Measurements from ENCODE around the gene GABRR2.

The GABRR2 gene

DNA sequence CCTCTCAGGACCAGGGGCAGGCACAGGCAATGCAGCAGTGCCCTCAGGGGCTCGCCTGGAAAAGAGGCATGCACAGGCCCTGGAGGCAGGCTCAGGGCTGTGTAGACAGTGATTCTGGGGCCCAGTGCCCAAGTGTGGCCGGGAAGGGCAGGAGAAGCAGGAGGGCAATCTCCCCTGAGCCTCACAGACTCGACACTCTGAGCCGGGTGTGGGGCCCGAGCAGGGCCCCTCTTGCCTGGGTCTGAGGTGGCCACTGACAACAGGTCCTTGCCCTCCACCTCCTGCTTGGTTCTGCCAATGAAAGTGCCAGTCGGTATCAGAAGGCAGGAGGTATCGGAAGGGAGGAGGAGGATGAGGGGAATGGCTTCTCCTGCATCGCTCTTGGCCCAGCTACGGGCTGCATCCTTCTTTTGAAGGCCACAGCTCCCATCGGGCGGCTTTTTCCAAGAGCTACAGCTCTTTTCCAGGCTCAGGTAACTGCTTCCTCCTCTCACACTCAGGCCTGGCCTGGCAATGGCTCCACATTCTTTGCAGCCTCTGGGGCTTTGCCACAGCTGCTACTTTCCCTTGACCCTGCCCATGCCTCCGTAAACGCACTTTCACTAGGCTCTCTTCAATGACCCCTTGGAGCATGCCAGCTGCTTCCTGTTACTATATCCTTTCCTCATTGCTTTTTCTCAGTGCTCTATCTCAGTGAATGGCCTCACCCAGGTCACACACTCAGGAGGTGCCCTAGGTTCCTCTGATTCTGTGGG lies 24.5 kb downstream of the GABRR2 start:
- DNase-seq = no peak

DNA sequence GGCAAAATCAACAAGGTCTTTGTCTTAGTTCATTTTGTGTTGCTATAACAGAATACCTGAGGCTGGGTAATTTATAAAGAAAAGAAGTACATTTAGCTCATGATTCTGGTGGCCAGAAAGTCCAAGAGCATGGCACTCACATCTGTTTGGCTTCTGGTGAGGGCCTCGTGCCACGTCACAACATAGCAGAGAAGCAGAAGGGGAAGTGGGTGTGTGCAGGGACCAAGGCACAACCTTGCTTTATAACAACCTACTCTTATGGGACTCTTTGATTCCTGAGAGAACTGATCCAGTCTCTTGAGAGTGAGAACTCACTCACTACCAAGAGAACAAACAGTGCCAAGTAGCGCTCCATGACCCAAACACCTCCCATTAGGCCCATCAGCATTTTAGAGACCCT lies 25.4 kb downstream of the GABRR2 start:
- DNase-seq = no peak

DNA sequence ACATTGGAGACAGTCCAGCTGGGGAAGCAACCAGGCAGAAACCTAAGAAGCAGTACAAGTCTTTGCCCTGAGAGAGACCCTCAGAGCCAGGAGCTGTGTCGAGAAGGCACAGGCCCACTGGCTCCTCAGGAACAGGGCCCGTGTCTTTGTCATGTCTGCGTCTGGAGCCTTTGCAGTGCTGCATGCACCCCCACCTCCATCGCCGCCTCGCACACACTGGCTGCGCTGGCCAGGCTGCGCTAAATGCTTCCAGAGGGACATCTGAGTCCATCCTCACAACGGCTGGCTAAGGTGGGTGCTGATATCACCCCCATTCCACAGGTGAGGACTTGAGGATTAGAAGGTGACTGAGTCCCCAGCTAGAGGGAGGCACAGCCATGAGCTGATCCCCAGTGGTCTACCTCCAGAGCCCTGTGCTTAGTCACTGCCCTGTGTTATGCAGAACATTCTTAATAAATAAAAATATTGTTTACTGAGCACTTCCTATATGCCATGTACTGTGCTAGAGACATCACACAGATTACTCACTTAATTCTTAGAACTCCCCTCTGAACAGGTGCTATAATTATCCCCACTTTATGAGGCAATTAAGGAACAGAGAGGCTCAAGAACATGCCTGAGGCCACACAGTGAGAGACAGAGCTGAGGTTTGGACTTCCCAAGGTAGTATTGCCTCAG lies 27.6 kb downstream of the GABRR2 start:
- DNase-seq = no peak

DNA sequence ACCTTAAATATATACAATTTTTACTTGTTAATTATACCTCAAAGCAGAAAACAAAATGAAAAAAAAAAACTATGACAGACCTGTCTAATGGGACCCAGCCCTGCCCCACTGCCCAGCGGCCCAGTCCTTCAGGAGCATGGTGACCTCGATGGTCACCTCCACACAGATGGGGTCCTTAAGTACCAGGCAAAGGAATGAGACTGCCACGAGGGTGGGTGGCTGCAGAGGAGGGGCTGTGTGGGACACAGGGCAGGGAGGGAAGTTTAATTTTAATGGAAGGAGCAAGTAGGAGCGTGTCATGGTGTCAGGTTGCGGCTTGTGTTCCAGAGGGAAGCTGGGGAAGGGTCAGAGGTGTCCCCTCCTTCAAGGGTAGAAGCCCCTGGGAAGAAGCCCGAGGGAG lies 28.6 kb downstream of the GABRR2 start:
- DNase-seq = no peak

DNA sequence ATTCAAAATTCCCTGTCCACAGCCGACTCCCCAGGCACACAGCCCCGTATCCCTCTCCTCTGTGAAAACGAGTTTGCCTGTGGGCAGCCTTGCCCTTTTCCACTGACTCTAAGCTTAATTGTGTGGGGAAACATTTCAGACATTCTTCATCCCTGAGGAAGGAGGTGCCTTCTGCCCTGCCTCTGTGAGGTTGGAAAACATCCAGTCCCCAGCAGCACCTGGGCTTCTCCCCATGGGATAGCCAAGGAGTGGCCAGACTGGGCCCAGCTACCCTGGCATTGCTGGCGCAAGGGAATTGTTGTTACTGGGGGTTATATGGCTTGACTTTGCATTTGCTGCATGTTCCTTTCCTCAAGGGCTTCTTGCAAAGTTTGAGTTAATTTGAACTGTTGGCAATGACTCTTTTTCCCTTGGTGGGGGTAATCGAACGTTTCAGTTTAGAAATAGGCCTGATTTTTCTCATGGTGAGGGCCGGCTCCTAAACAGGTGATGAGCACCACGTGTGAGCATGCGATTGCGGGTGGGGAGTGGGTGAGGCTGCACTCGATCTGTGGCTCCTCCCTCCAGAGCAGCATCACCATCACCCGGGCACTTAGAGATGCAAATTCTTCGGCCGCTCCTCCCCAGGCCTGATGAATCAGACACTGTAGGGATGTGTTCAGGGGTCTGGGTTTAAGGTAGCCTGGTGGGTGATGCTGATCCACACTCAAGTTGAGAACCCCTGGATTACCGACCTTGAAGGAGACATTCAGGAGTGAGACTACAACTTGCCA lies 29.9 kb downstream of the GABRR2 start:
- no peak for DNase-seq

DNA sequence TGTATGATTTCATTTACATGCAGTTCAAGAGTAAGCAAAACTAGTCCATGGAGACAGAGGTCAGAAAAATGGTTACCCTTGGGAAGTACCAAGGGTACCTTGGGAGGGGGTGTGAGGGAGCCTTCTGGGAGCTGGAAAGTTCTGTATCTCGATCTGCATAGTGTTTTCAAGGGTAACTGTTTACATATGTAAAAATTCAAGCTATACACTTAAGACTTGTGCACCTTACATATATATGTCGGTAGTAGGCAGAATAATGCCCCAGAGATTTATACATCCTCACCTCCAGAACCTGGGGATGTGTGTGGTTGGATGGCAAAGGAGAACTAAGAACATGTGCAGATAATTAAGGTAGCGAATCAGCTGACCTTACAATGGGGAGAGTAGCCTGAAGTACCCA lies 31.0 kb downstream of the GABRR2 start:
- DNase-seq = no peak

DNA sequence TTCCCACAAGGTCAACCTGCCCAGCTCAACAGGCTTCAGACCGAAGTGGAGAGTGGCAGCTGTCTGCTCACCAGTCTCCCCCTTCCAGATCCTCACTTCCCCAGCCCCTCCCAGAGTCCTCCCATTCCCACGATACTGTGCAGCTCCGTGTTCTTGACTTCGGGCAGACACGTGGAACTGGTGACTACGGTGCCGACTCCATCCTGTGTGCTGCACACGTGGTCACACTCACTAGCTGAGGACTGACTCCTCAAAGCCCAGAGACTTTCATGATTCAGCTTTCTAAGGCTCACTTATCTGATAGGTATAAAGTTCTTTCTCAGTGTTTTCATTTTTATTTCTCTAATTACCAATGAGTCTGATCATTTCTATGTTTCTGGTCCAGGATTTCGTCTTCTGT lies 32.4 kb downstream of the GABRR2 start:
- no peak for DNase-seq

DNA sequence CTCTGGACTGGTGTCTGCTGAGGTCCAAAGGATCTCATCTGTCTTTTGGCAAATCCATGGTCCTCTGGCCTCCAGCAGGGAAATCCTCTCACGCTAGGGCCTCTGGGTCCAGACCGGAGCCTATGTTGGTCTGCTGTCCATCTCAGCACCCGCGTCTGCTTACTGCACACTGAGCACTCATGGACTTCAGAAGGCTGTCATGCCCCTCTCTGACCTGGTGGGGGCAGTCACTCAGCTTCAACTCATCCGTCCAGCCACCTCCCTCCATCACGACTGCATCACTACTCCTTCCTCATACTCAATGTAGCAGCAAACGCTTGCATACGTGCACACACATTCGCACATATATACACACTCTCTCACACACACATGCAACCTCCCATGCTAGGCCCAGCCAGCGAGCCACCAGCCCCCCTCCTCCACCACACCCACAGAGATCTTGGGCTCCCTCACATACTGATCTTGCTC lies 33.3 kb downstream of the GABRR2 start:
- DNase-seq = peak; percentile 66 to 82 (median 79)

DNA sequence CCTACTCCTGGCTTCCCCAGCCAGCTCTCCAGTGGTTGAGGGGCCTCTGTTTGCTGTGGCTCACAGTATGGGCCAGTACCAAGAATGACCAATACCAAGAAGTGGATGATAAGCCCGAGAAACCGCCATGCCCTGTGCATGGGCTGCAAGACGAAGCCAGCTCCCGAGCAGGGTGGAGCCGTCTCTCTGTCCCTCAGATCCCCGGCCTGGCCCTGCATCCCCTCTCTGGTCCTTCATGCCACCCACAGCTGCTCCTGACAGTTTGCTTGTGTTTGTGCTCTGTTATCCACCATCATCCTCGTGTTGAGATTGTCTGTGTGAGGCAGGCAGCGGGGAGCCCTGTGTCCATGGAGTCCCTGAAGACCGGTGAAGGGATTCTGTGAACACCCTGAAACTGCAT lies 36.1 kb downstream of the GABRR2 start:
- no peak for DNase-seq

DNA sequence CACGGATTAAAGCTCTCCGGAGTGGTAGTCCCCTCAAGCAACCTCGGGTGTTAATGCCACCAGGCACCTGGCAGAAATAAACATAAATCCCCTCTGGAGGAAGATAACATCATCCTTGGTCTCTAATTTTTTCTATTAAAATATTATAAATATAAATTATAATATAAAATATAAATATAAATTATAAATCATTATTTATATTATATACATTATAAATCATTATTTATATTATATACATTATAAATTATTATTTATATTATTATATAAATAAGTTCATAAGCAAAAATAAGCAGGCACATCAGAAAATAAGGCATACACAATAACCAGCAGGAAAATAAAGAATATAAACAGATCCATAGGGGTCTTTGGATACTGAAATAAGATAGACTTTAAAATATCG lies 39.2 kb downstream of the GABRR2 start:
- DNase-seq = no peak

DNA sequence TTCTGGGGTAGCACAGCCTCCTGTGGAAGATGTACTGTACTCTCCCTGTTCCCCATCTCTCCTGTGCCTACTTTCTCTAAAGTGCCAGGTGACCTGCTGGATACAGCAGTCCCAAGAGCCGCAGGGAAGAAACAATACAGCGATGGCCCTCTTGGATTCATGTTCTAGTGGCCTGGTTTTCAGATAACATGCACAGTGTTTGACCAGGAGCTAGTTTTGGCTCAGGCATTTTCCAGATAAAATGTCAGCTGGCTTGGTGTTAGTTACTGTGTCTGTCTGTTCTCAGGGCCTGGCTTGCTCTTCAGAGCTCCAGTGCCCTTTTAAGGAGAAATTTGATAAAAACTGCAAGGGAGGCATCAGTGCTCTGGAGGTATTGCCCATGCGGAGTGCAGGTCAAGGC lies 41.3 kb downstream of the GABRR2 start:
- DNase-seq = no peak

DNA sequence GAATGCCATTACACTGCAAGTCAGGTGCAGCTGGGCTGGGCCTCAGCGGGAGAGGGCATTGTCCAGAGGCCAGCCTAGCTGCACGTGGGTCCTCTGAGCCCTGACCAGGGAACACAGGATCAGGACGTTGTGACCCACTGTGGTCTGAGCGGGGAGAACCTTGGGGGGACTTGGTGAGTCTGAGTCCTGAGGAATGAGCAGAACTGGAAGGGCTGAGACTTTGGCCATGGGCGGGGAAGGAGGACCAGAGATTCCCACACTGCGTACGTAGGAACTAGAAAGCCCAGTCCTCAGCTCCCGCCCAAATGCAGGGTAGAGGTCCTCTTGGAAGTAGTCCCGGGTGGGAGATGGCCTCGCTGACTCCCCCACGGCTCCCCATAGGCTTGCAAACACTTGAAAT lies 42.5 kb downstream of the GABRR2 start:
- DNase-seq = no peak

DNA sequence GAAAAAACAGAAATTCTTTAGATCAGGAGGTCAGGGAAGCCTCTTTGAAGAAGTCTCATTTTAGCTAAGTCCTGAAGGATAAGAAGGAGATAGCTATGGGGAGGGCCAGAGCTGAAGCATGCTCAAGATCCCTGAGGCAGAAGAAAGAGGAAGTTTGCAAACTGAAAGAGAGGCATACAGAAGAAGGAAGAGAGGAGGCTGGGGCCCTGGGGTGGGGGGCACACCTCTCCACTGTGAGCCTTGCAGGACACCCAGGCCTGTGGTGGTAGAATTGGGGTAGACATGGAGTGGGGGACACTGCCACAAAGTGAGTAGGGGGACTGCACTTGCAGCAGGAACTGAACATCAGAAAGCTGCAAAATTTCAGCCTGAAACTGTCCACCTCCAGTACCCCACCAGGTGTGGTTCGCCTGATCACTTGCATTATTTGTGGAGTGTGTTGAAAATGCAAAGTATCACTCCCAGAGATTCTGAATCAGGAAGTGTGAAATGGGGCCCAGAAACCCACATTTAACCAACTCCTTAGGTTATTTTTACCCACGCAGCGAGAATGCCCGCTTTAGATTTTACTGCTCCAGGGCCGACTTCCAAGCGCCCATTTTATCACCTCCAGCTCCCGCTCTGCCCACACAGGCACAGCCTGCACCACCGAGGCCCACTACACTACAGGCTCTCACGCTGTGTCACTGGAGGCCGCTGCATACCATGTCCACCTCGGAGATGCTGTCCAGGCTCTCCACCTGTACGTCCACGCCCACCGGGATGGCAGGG lies 44.0 kb downstream of the GABRR2 start:
- DNase-seq = peak in 2 of 3 donors; percentile 25 to 30

DNA sequence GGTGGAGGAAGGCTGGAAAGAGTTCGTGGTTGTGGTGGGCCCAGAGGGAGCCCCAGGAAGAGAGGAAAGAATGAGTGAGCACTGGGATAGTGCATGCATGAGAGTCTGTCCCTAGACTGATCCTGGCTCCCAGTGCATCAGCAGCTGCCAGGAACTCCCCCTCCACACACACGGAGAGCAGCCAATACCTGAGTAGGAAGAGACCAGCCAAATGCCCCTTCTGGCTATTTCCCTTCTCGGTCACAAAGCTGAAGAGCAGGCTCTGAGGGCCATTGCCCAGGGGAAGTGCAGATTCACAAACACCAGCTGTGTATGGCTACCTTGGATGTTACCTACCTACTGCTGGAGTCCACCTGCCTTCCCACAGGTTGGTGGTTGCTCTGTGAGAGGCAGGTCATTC lies 45.1 kb downstream of the GABRR2 start:
- no peak for DNase-seq

DNA sequence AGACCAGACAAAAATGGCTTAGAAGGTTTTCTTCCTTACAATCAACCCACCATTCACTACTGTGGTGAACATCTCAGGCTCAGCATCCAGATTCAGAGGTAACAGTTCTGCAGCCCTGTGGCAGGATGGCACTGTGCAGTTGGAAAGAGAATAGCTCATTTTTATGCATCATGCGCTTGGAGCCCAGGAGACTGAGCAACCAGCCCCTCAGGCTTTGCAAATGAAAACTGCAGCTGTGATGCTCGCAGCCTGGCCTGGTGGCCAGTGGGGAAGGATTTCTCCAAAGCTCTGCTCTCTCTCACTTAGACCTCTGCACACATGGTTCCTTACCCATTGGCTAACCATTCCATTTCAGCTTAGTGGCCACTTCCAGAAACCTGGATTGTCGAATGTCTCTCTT lies 45.8 kb downstream of the GABRR2 start:
- no peak for DNase-seq

DNA sequence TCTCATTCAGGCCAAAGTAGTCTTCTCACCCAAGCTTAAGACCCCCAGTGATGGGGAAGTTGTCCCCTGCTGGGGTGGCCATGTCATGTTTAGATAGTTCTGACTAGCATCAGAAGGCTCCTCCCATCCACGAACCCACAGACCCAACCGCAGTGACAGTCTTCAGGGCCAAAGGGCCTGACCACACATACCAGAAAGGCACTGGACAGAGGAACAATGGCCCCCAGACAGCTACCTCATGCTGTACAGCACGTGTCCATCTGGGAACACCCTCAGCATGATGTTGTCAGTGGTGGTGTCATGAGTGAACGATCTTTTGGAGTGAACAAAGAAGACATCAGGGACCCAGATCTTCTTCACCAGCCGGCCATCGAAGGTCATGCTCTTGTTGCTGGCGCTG lies 46.3 kb downstream of the GABRR2 start:
- DNase-seq = no peak

DNA sequence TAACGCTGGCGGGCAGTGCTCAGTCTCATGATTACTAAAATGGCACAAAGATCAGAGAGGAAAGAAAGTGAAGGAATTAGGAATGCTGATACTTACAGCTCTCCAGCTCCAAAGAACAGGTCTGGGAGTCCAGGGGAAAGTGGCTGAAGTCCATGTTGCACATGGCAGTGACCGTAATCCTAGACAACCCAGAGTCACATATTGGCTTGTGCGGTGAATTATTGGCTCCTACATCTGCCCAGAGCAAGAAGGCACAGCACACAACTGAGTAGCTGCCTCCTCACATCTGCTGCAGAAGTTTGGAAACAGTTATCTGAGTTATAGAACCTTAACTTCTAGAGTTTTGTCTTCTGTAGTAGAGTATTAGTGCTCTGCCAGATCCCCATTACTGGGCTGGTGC lies 47.2 kb downstream of the GABRR2 start:
- DNase-seq = no peak

DNA sequence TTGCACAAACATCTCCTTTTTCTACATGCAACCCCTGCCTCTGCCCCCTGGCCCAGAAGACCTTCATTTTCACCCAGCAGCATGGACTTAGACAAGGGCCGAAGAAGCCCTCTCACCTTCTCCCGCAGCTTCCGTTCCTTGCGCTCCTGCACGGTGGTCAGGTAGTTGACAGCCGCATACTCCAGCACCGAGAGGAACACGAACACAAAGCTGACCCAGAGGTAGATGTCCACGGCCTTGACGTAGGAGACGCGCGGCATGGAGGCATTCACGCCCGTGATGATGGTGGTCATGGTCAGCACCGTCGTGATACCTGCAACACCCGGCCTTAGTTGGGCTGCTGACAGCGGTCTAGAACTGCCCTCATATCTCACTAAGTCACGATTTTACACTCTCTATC lies 50.8 kb downstream of the GABRR2 start:
- DNase-seq = no peak

DNA sequence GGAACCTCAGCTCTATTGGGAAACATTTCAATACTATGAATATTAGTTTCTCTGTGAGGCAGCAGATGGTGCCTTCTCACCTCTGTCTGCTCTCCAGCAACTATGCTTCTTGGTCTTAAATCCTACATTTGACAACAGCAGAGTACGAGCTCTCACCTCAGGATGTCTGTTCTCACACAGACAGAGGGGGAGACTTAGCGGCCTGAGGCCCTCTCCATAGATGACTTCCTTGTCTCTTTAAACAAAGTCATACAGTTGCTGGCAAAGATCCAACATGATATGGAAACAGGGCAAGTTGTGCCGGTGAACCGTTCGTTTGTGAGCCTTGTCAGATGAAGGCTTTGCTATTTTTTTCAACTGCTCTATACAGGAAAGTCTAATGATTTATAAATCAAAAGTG lies 54.3 kb downstream of the GABRR2 start:
- no peak for DNase-seq

DNA sequence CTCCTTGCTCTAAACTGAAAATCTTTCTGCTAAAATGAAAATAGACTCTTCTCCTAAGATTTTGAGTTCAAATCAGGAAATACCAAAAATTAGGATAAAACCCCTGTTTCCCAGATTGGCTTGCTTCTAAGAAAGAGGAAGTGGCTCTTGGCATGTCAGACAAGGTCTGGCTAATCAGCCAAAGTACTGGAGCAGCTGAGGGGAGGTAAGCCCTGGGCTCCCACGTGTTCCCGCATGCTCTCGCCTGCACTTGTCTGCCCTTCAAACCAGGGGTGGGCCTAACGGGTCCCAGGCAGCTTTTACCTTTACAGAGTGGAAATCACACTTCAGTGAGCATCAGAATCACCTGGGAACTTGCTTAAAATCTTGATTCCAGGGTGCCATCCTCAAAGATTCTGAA lies 54.8 kb downstream of the GABRR2 start:
- DNase-seq = peak; percentile 57 to 68 (median 60)

DNA sequence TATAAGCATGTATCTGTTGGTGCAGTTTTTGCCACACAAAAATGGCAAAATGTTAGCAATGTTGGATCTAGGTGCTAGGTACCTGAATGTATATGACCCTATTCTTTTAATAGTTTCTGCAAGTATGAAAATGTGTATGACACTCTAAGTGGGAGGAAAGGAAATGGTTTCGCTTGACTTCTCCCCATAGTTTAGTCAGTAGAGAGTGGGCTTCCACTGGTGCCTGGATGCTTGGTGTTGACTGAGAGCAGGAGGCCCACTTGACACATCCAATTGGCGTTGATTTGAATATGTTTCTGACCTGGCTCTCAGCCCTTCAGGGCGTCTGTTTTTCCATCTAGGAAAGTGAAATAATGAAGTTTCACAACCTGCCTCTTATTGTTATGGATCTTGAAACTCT lies 56.2 kb downstream of the GABRR2 start:
- DNase-seq = no peak

DNA sequence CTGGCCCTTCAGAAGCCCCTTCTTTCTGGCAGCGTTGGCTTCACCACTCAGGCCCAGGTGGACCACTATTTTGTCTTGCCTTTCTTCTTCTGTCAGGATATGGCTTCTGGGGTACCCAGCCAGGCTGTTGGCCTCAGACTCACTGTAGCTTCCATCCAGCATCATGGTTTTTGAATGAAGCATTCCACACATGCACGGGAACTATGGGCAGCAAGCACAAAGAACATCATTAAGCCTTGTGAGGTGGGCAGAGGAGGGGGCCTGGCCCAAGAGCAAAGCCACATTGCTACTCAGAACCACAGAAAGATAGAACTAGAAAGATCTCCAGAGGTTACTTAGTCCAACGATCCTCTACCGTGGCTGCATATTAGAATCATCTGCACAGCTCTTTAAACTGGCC lies 57.3 kb downstream of the GABRR2 start:
- no peak for DNase-seq

DNA sequence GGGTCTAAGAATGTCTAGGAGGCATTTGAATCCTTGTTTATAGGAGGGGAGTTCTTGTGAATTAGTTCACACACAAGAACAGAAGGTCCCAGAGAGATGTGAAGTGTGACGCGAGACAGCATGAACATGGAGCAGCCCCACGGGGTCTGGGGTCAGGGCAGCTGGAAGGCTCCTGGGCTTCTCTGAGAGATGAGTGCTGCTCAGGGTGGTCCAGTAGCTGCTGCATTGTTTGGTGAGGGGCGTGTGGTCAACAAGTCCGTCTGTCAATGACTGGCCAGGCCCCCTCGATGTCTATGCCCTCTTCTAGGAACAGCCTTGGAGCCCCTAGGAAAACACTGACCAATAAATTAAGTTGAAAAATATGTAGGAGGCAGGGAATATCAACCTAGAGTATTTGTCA lies 57.8 kb downstream of the GABRR2 start:
- no peak for DNase-seq

Measured in suppressor macrophage treated with lipopolysaccharide for 1 hour (primary cell).